Activated T-cell treated with anti-CD3 and anti-CD28 coated beads, Interleukin-2, amount 50 U/mL, for 72 hours (primary cell): ENCODE results near the gene TPI1. TPM values are rescaled to one million over a fixed set of nuclear protein-coding genes. Genes with fewer than 3 reads are reported as not detected.
A peak's percentile ranks its signal among the peaks of the same experiment; 100 is the strongest.

Experiments
- ATAC-seq, 2 donors: fragments of 150-1000 bp; cut with Tn5 transposase; replicated peaks in 1 of 2; 2 replicates each; pipeline ENCODE4 v1.10.0; 2021; ENCODE audit warnings: moderate library complexity in 2 of 2, mild to moderate bottlenecking in 1 of 2
- DNase-seq, 2 donors: peaks; one replicate each; pipeline ENCODE4 v3.0.0; 2021 to 2022; ENCODE audit warnings: mixed read lengths in 1 of 2
- H3K27ac Mint-ChIP-seq: one replicate; pipeline ENCODE4 v1.8.0; 2022; ENCODE audit warnings: mild to moderate bottlenecking, moderate library complexity, mixed read lengths
- H3K27me3 Mint-ChIP-seq: one replicate; pipeline ENCODE4 v1.8.0; 2022; ENCODE audit warnings: low read depth, mixed read lengths
- H3K36me3 Mint-ChIP-seq, 2 donors: one replicate each; pipeline ENCODE4 v1.8.0; 2022; ENCODE audit warnings: mixed read lengths in 2 of 2, mild to moderate bottlenecking in 1 of 2; ENCODE audit not compliant: insufficient read depth in 2 of 2
- H3K4me1 Mint-ChIP-seq: one replicate; pipeline ENCODE4 v1.8.0; 2022; ENCODE audit warnings: low read depth, mixed read lengths
- H3K4me3 Mint-ChIP-seq, 2 donors: one replicate each; pipeline ENCODE4 v1.8.0; 2022; ENCODE audit warnings: mild to moderate bottlenecking in 2 of 2, mixed read lengths in 2 of 2, moderate library complexity in 2 of 2
- H3K9me3 Mint-ChIP-seq, 2 donors: one replicate each; pipeline ENCODE4 v1.8.0; 2022; ENCODE audit warnings: mixed read lengths in 2 of 2
- total RNA-seq, 2 donors: library from RNA; stranded (reverse); gene quantifications; one replicate each; pipeline ENCODE4 v1.2.3, GENCODE V29; 2022

The TPI1 gene
- total RNA-seq, 2 donors from 2014 or later, result 504 to 562 TPM

GRCh38 chr12:6845395-6845794 lies 21.9 kb upstream of the TPI1 start:
- DNase-seq (no peak), ATAC-seq (no peak)
- Mint-ChIP-seq H3K4me1 (peaks cover 22% of the 10 kb centered on the region), H3K27me3 (no peaks in the 10 kb centered on the region), H3K27ac (no peak overlapping the region), H3K4me3 (no peak overlapping the region), H3K36me3 (peaks cover 9 to 21% of the 10 kb centered on the region in 2 donors), H3K9me3 (no peaks in the 10 kb centered on the region)

GRCh38 chr12:6846316-6846869 lies 20.9 kb upstream of the TPI1 start:
- Mint-ChIP-seq H3K27ac (no peak overlapping the region), H3K9me3 (no peaks in the 10 kb centered on the region), H3K4me3 (no peak overlapping the region), H3K36me3 (peaks cover 9 to 23% of the 10 kb centered on the region in 2 donors), H3K4me1 (peaks cover 31% of the 10 kb centered on the region), H3K27me3 (no peaks in the 10 kb centered on the region)
- DNase-seq (no peak), ATAC-seq (no peak)

- Mint-ChIP-seq H3K4me3 (no peak overlapping the region), H3K27me3 (no peaks in the 10 kb centered on the region), H3K36me3 (peaks cover 9 to 23% of the 10 kb centered on the region in 2 donors), H3K4me1 (peaks cover 31% of the 10 kb centered on the region), H3K9me3 (no peaks in the 10 kb centered on the region), H3K27ac (no peak overlapping the region)
- ATAC-seq, result no peak
- no peak for DNase-seq
These were observed 19.7 kb upstream of the TPI1 start for GRCh38 chr12:6847676-6848075.

DNA sequence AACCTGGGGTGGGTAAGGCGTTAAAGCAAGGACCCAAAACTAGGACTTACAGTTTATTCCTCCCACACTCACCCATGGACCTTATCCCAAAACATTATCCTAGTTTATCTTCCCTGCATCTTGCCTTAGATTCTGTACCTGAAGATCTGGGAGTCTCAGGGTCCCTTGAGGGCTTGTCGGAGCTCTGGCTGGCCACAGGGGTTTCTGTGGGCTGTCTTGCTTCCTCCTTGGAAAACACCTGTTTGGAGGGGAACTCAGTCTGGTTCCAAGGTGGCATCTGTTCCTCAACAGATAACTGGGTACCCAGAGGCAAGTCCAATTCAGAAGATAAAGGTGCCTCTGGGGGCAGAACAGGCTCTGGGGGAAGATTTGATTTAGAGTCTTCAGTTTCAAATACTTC lies 17.9 kb upstream of the TPI1 start:
- H3K27ac Mint-ChIP-seq, result peak overlapping the region; percentile 10
- peak overlapping the region; percentile 76 to 86 for H3K4me3 Mint-ChIP-seq
- no peaks in the 10 kb centered on the region for H3K9me3 Mint-ChIP-seq
- H3K36me3 Mint-ChIP-seq, result peaks cover 9 to 23% of the 10 kb centered on the region in 2 donors
- DNase-seq (no peak), ATAC-seq (no peak)
- peaks cover 48% of the 10 kb centered on the region for H3K4me1 Mint-ChIP-seq
- H3K27me3 Mint-ChIP-seq, result no peaks in the 10 kb centered on the region

GRCh38 chr12:6849976-6850560 lies 17.3 kb upstream of the TPI1 start:
- no peaks in the 10 kb centered on the region for H3K27me3 Mint-ChIP-seq
- no peaks in the 10 kb centered on the region for H3K9me3 Mint-ChIP-seq
- H3K36me3 Mint-ChIP-seq, result peaks cover 9 to 23% of the 10 kb centered on the region in 2 donors
- ATAC-seq, result no peak
- peaks cover 50% of the 10 kb centered on the region for H3K4me1 Mint-ChIP-seq
- peak overlapping the region; percentile 10 for H3K27ac Mint-ChIP-seq
- peak overlapping the region; percentile 76 to 86 for H3K4me3 Mint-ChIP-seq
- DNase-seq, result no peak

DNA sequence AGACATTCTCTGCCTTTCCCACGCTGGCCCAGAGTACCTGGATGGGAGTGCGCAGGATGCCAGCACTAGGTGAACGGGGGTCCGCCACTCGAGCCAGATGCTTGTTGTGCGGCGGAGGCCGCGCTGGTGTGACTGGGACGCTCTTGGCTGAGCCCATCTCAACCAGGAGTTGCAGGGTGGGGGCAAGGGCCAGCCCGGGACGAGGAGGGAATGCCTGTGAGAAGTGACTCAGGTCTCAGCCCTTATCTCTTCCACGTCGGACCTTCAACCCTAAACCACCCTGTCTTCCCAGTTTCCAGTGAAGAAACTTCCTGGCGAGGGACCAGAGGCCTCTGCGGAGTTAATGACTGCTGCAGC lies 16.6 kb upstream of the TPI1 start:
- no peaks in the 10 kb centered on the region for H3K9me3 Mint-ChIP-seq
- H3K4me1 Mint-ChIP-seq, result peaks cover 50% of the 10 kb centered on the region
- ATAC-seq, result no peak
- peak overlapping the region; percentile 76 to 86 for H3K4me3 Mint-ChIP-seq
- no peaks in the 10 kb centered on the region for H3K27me3 Mint-ChIP-seq
- no peak for DNase-seq
- no peak overlapping the region for H3K27ac Mint-ChIP-seq
- peaks cover 9 to 23% of the 10 kb centered on the region in 2 donors for H3K36me3 Mint-ChIP-seq

- Mint-ChIP-seq H3K4me3 (peak within 1 kb of the TSS; percentile 76 to 86), H3K27ac (peak within 1 kb of the TSS; percentile 97), H3K27me3 (no peaks in the 10 kb centered on the region), H3K9me3 (no peaks in the 10 kb centered on the region), H3K36me3 (peaks cover 11 to 24% of the 10 kb centered on the region in 2 donors), H3K4me1 (peaks cover 50% of the 10 kb centered on the region)
- peak; percentile 93 to 96 for DNase-seq
- peak; percentile 64 to 65 for ATAC-seq
These were observed 16.0 kb upstream of the TPI1 start, which contains the start of gene CDCA3 for GRCh38 chr12:6851153-6851920. CDCA3 (minus strand) TSS chr12:6851286; CDS start chr12:6850952, 334 bp downstream.

- Mint-ChIP-seq H3K27ac (peak within 1 kb of the TSS; percentile 97), H3K4me1 (peaks cover 50% of the 10 kb centered on the region), H3K27me3 (no peaks in the 10 kb centered on the region), H3K9me3 (no peaks in the 10 kb centered on the region), H3K4me3 (peak within 1 kb of the TSS; percentile 76 to 86), H3K36me3 (peaks cover 9 to 19% of the 10 kb centered on the region in 2 donors)
- DNase-seq, result peak; percentile 97 to 99
- ATAC-seq, result peak; percentile 80 to 81
These were observed 15.2 kb upstream of the TPI1 start, which contains the start of gene USP5 for GRCh38 chr12:6851921-6852650. USP5 (plus strand) TSS chr12:6852150; CDS start chr12:6852180, 30 bp downstream.

DNA sequence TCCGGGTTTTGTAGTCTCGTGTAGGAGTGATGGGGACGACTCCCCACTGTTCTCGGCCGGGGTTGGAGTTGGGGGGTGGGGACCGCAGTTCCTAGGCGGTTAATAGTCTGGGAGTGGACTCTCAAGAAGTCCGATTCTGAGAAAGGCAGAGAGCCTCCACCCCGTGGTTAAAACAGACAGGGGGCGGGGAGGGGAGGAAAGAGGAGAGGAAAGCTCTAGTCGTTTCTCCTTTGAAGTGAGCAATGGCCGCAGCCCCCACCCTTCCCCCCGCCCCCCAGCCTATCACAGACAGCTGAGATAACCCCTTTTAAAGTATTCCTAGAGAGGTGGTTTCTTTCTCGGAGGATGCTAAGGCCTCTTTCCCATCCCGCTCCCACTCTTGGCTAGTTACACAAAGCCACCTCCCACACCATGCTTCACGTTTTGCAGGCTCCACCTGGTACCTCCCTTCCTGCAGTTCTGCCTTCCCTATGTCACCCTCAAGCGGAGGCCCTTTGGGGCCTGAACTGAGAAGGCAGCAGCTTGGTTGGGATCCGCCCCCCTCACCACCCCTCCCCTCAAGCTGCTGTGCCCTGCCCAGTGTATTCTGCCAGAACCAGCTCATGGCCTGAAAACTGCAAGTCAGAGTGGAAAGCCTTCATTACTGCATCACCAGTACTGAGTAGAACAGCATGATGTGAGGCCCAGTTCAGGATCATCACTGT lies 14.5 kb upstream of the TPI1 start:
- Mint-ChIP-seq H3K27ac (peak overlapping the region; percentile 78), H3K4me3 (peak overlapping the region; percentile 76 to 86), H3K27me3 (no peaks in the 10 kb centered on the region), H3K9me3 (no peaks in the 10 kb centered on the region), H3K4me1 (peaks cover 44% of the 10 kb centered on the region), H3K36me3 (peaks cover 7 to 21% of the 10 kb centered on the region in 2 donors)
- peak; percentile 78 to 80 for DNase-seq
- ATAC-seq, result peak; percentile 13 to 22

GRCh38 chr12:6853626-6854025 lies 13.7 kb upstream of the TPI1 start:
- Mint-ChIP-seq H3K4me1 (peaks cover 44% of the 10 kb centered on the region), H3K27me3 (no peaks in the 10 kb centered on the region), H3K27ac (peak overlapping the region; percentile 78), H3K4me3 (peak overlapping the region; percentile 76 to 86), H3K36me3 (peaks cover 8 to 23% of the 10 kb centered on the region in 2 donors), H3K9me3 (no peaks in the 10 kb centered on the region)
- DNase-seq (no peak), ATAC-seq (no peak)

DNA sequence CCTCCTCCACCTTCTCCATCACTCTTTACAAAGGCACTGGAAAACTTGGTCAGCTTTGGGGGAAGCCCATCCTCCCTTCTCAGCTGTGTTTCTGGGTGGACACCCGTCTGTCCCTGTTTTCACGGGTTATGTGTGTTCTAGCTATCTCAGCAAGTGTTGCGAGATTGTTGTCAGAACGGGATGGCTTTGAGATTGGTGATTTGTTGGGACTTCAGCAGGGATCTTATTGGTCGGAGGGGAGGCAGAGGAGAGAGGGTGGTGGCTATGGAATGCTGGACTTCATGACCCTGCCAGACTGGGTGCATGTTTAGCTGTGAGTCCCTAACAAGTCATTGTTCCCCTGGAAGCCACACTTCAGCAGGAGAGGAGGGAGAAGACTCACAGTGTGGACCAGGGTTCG lies 13.3 kb upstream of the TPI1 start:
- H3K4me1 Mint-ChIP-seq, result peaks cover 41% of the 10 kb centered on the region
- H3K27ac Mint-ChIP-seq, result peak overlapping the region; percentile 78

DNA sequence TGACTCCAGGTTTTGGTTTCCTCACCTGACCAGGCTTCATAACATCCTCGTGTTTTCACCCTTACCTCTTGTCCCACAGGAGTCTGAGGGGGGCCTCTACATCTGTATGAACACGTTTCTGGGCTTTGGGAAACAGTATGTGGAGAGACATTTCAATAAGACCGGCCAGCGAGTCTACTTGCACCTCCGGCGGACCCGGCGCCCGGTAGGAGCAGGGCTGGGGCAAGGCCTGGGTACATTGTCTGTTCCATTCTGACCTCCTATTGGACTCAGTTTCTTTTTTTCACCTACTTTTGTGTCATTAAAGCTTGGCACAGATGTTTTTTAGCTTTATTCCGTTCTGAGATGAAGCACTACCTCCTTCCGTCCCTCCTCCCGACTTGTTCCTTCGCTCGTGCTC lies 12.0 kb upstream of the TPI1 start:
- Mint-ChIP-seq H3K4me3 (no peak overlapping the region), H3K27me3 (no peaks in the 10 kb centered on the region), H3K9me3 (no peaks in the 10 kb centered on the region), H3K36me3 (peaks cover 6 to 20% of the 10 kb centered on the region in 2 donors), H3K27ac (no peak overlapping the region), H3K4me1 (peaks cover 29% of the 10 kb centered on the region)
- DNase-seq (no peak), ATAC-seq (no peak)

More for the DNA sequence above, 13.3 kb upstream of the TPI1 start:
- no peaks in the 10 kb centered on the region for H3K27me3 Mint-ChIP-seq
- no peak for ATAC-seq
- H3K4me3 Mint-ChIP-seq, result peak overlapping the region; percentile 76 to 86
- DNase-seq, result no peak
- no peaks in the 10 kb centered on the region for H3K9me3 Mint-ChIP-seq
- H3K36me3 Mint-ChIP-seq, result peaks cover 8 to 23% of the 10 kb centered on the region in 2 donors
